GM12891 (cell line): ENCODE data around the gene TUBA8.

ENCODE experiments used
- POLR2A ChIP-seq: IDR thresholded peaks from 2 replicates; pipeline ENCODE4 v1.6.1; 2011; ENCODE audit warnings: low read depth, low read length, control low read depth
- POLR2AphosphoS5 ChIP-seq: IDR thresholded peaks from 2 replicates; pipeline ENCODE4 v1.6.1; 2011; ENCODE audit warnings: low read depth, low read length, control low read depth

DNA sequence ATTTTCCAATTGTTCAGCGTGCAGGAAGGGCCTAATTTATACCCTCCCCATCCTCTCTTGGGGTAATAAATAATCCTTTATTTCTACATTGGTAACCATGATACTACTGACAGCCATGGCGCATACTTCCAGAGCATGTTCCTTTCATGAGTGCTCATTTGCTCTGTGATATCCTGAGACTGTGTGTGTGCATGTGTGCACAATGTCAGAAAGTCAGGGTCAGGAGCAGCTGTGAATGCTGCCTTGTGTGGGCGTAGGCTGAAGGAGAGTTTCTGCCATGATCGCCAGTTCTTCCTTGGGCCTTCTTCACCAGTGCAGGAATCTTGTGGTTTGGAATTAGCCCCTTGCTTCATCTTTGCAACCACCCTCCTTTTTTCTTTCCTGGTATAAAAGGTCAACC lies 10.2 kb downstream of the TUBA8 start:
- TF ChIP-seq POLR2A = no peak
- no peak for TF ChIP-seq POLR2AphosphoS5
